ENCODE results near the gene HOPX. TPM values are rescaled to one million over a fixed set of nuclear protein-coding genes. Genes with fewer than 3 reads are reported as not detected.

Gene HOPX
- total RNA-seq, 1 donor from 2014 or later = 2.6 TPM

GRCh38 chr4:56684320-56685050, 3.4 kb upstream of the HOPX start:
- H3K27ac ChIP-seq = no peak overlapping the region
- Mint-ChIP-seq H3K4me1 (peaks cover 20% of the 10 kb centered on the region), H3K36me3 (no peaks in the 10 kb centered on the region), H3K27ac (no peak overlapping the region), H3K4me3 (no peak overlapping the region), H3K9me3 (no peaks in the 10 kb centered on the region), H3K27me3 (ENCODE audit: insufficient read depth, low read depth) (peaks cover 5% of the 10 kb centered on the region)
- no peaks in the 10 kb centered on the region for H3K36me3 ChIP-seq
- H3K4me3 ChIP-seq = no peak overlapping the region
- H3K9me3 ChIP-seq (ENCODE audit: low read depth) = no peaks in the 10 kb centered on the region
- no peak overlapping the region for H2AFZ ChIP-seq (replicated peaks)
- H3K27me3 ChIP-seq = no peaks in the 10 kb centered on the region
- H3K4me1 ChIP-seq = peaks cover 25% of the 10 kb centered on the region
- H3K79me2 ChIP-seq (ENCODE audit: low read depth) = no peaks in the 10 kb centered on the region
- no peak for TF ChIP-seq CTCF (IDR thresholded peaks at IDR 0.05)
- no peak for TF ChIP-seq EZH2phosphoT487 (IDR thresholded peaks at IDR 0.05)
- no peak for TF ChIP-seq EZH2 (IDR thresholded peaks at IDR 0.05)
- no peaks in the 10 kb centered on the region for H4K20me1 ChIP-seq (ENCODE audit: low read depth)
- no peak for DNase-seq (ENCODE audit: low spot score)
- H3F3A ChIP-seq (ENCODE audit: low read depth) = no peaks in the 10 kb centered on the region
- H3K9ac ChIP-seq = no peak overlapping the region
- no peak overlapping the region for H3K4me2 ChIP-seq

- no peaks in the 10 kb centered on the region for H3K9me3 ChIP-seq (ENCODE audit: low read depth)
- no peaks in the 10 kb centered on the region for H3F3A ChIP-seq (ENCODE audit: low read depth)
- no peaks in the 10 kb centered on the region for H3K36me3 ChIP-seq
- no peak overlapping the region for H3K4me3 ChIP-seq
- no peak overlapping the region for H3K4me3 Mint-ChIP-seq
- peaks cover 5% of the 10 kb centered on the region for H3K27me3 Mint-ChIP-seq (ENCODE audit: insufficient read depth, low read depth)
- no peaks in the 10 kb centered on the region for H3K9me3 Mint-ChIP-seq
- no peak overlapping the region for H2AFZ ChIP-seq (replicated peaks)
- no peaks in the 10 kb centered on the region for H3K27me3 ChIP-seq
- H4K20me1 ChIP-seq (ENCODE audit: low read depth) = no peaks in the 10 kb centered on the region
- no peak overlapping the region for H3K27ac Mint-ChIP-seq
- H3K4me1 ChIP-seq = peaks cover 21% of the 10 kb centered on the region
- no peak overlapping the region for H3K27ac ChIP-seq
- no peak for DNase-seq (ENCODE audit: low spot score)
- no peaks in the 10 kb centered on the region for H3K79me2 ChIP-seq (ENCODE audit: low read depth)
- H3K4me2 ChIP-seq = no peak overlapping the region
- no peaks in the 10 kb centered on the region for H3K36me3 Mint-ChIP-seq
- TF ChIP-seq CTCF (IDR thresholded peaks at IDR 0.05) (no peak), EZH2 (IDR thresholded peaks at IDR 0.05) (no peak), EZH2phosphoT487 (IDR thresholded peaks at IDR 0.05) (no peak)
- no peak overlapping the region for H3K9ac ChIP-seq
- peaks cover 12% of the 10 kb centered on the region for H3K4me1 Mint-ChIP-seq
Observed at GRCh38 chr4:56683455-56683854, 2.4 kb upstream of the HOPX start.

- H3K27ac ChIP-seq = no peak overlapping the region
- no peaks in the 10 kb centered on the region for H3K79me2 ChIP-seq (ENCODE audit: low read depth)
- H3K4me1 ChIP-seq = peaks cover 21% of the 10 kb centered on the region
- Mint-ChIP-seq H3K9me3 (no peaks in the 10 kb centered on the region), H3K4me1 (peaks cover 12% of the 10 kb centered on the region), H3K27me3 (ENCODE audit: insufficient read depth, low read depth) (peaks cover 5% of the 10 kb centered on the region), H3K36me3 (no peaks in the 10 kb centered on the region), H3K27ac (no peak overlapping the region), H3K4me3 (no peak overlapping the region)
- no peaks in the 10 kb centered on the region for H4K20me1 ChIP-seq (ENCODE audit: low read depth)
- H2AFZ ChIP-seq (replicated peaks) = no peak overlapping the region
- H3K27me3 ChIP-seq = no peaks in the 10 kb centered on the region
- H3K36me3 ChIP-seq = no peaks in the 10 kb centered on the region
- DNase-seq (ENCODE audit: low spot score) = peak; percentile 6
- no peak for TF ChIP-seq CTCF (IDR thresholded peaks at IDR 0.05)
- no peak for TF ChIP-seq EZH2phosphoT487 (IDR thresholded peaks at IDR 0.05)
- TF ChIP-seq EZH2 (IDR thresholded peaks at IDR 0.05) = no peak
- no peak overlapping the region for H3K9ac ChIP-seq
- peak overlapping the region; percentile 2 for H3K4me2 ChIP-seq
- no peak overlapping the region for H3K4me3 ChIP-seq
- H3K9me3 ChIP-seq (ENCODE audit: low read depth) = no peaks in the 10 kb centered on the region
- H3F3A ChIP-seq (ENCODE audit: low read depth) = no peaks in the 10 kb centered on the region
Observed at GRCh38 chr4:56681853-56682525, 893 bp upstream of the HOPX start.

Data from neural progenitor cell (in vitro differentiated cells).